HUES64 (cell line): ENCODE measurements around the gene C9orf57. TPM values are rescaled to one million over a fixed set of nuclear protein-coding genes. Genes with fewer than 3 reads are reported as not detected.
"Not testable (repeated sequence)": the region's sequence is repeated elsewhere in the genome, so short reads cannot be mapped to it uniquely, and the experiment has no call there.

Source experiments
- H3K27ac ChIP-seq: 2 replicates; pipeline ENCODE4 v1.7.0; 2013; ENCODE audit warnings: low read depth, low read length, inconsistent platforms
- H3K27me3 ChIP-seq: 2 replicates; pipeline ENCODE4 v1.6.1; 2013; ENCODE audit warnings: mild to moderate bottlenecking, low read length; ENCODE audit not compliant: insufficient read depth
- H3K36me3 ChIP-seq: 2 replicates; pipeline ENCODE4 v1.6.1; 2013; ENCODE audit warnings: mild to moderate bottlenecking, low read length; ENCODE audit not compliant: insufficient read depth
- H3K4me1 ChIP-seq: 2 replicates; pipeline ENCODE4 v1.6.1; 2013; ENCODE audit warnings: mild to moderate bottlenecking, low read length, moderate library complexity; ENCODE audit not compliant: insufficient read depth
- H3K4me3 ChIP-seq: 2 replicates; pipeline ENCODE4 v1.5.1; 2013; ENCODE audit warnings: mild to moderate bottlenecking, low read length, moderate library complexity
- H3K9ac ChIP-seq: 2 replicates; pipeline ENCODE4 v1.6.1; 2013; ENCODE audit warnings: mild to moderate bottlenecking, low read depth, low read length
- H3K9me3 ChIP-seq: 2 replicates; pipeline ENCODE4 v1.6.1; 2013; ENCODE audit warnings: low read depth, low read length; ENCODE audit not compliant: insufficient read depth
- whole genome bisulfite sequencing: fragments of 150-250, 120-280 bp; methylation state at CpG from one replicate; pipeline ENCODE4 v1.1.7; 2013; ENCODE audit warnings: missing lambda C conversion rate; 5-methylcytosine and 5-hydroxymethylcytosine counted together
- polyA plus RNA-seq, 2 experiments: library from polyadenylated mRNA; stranded (reverse); fragments of 50-300 nt; gene quantifications; one replicate each; pipeline ENCODE4 v1.2.3, GENCODE V29; 2013

The C9orf57 gene
- not detected for polyA plus RNA-seq (2013, experiment 1 of 2)
- not detected for polyA plus RNA-seq (2013, experiment 2 of 2)

GRCh38 chr9:72060513-72060912, at the start of gene C9orf57:
Gene C9orf57 (minus strand): TSS chr9:72060613. CDS start chr9:72059331, 1,282 bp downstream.
- no peaks in the 10 kb centered on the region for H3K27me3 ChIP-seq
- no peaks in the 10 kb centered on the region for H3K9me3 ChIP-seq
- H3K27ac ChIP-seq, result no peak within 1 kb of the TSS
- H3K36me3 ChIP-seq, result no peaks in the 10 kb centered on the region
- no peak within 1 kb of the TSS for H3K4me3 ChIP-seq
- 97% methylated on average over 4 of the region's 4 CpGs for WGBS
- H3K4me1 ChIP-seq, result no peaks in the 10 kb centered on the region
- no peak within 1 kb of the TSS for H3K9ac ChIP-seq

- no peaks in the 10 kb centered on the region for H3K9me3 ChIP-seq
- no peaks in the 10 kb centered on the region for H3K27me3 ChIP-seq
- no peaks in the 10 kb centered on the region for H3K4me1 ChIP-seq
- 95% methylated on average over 2 of the region's 2 CpGs for whole genome bisulfite sequencing
- H3K36me3 ChIP-seq, result no peaks in the 10 kb centered on the region
- H3K4me3 ChIP-seq, result no peak overlapping the region
- no peak overlapping the region for H3K27ac ChIP-seq
- no peak overlapping the region for H3K9ac ChIP-seq
Observed at GRCh38 chr9:72102520-72102919, 42.1 kb upstream of the C9orf57 start.

GRCh38 chr9:72095520-72095919, 35.1 kb upstream of the C9orf57 start:
- not testable (repeated sequence) for H3K4me3 ChIP-seq

GRCh38 chr9:72092820-72093219, 32.4 kb upstream of the C9orf57 start:
- H3K4me1 ChIP-seq, result no peaks in the 10 kb centered on the region
- H3K4me3 ChIP-seq, result no peak overlapping the region
- 91% methylated on average over 6 of the region's 6 CpGs for WGBS
- H3K27me3 ChIP-seq, result no peaks in the 10 kb centered on the region
- no peak overlapping the region for H3K27ac ChIP-seq
- peaks cover under 1% of the 10 kb centered on the region; the same call in 1 of the 2 replicates for H3K9me3 ChIP-seq
- H3K36me3 ChIP-seq, result no peaks in the 10 kb centered on the region
- H3K9ac ChIP-seq, result no peak overlapping the region

More at GRCh38 chr9:72095520-72095919, 35.1 kb upstream of the C9orf57 start:
- H3K4me1 ChIP-seq, H3K36me3 ChIP-seq, H3K27me3 ChIP-seq, H3K9ac ChIP-seq, H3K9me3 ChIP-seq, H3K27ac ChIP-seq: not testable (repeated sequence)
- WGBS, result 78% methylated on average over 3 of the region's 3 CpGs

- peaks cover 3% of the 10 kb centered on the region; the same call in 1 of the 2 replicates for H3K9me3 ChIP-seq
- WGBS, result 86% methylated on average over 1 of the region's 2 CpGs
- no peaks in the 10 kb centered on the region for H3K36me3 ChIP-seq
- H3K27ac ChIP-seq, result no peak overlapping the region
- H3K27me3 ChIP-seq, result no peaks in the 10 kb centered on the region
- H3K9ac ChIP-seq, result no peak overlapping the region
- no peaks in the 10 kb centered on the region for H3K4me1 ChIP-seq
- H3K4me3 ChIP-seq, result no peak overlapping the region
Observed at GRCh38 chr9:72089451-72090130, 29.2 kb upstream of the C9orf57 start.

- Histone ChIP-seq H3K4me3 (no peak overlapping the region), H3K36me3 (no peaks in the 10 kb centered on the region), H3K9ac (no peak overlapping the region), H3K9me3 (no peaks in the 10 kb centered on the region), H3K27ac (no peak overlapping the region), H3K4me1 (no peaks in the 10 kb centered on the region), H3K27me3 (no peaks in the 10 kb centered on the region)
- WGBS, result 86% methylated on average over 2 of the region's 2 CpGs
Observed at GRCh38 chr9:72082536-72082935, 22.1 kb upstream of the C9orf57 start.

GRCh38 chr9:72074666-72075065, 14.3 kb upstream of the C9orf57 start:
- not testable (repeated sequence) for H3K9me3 ChIP-seq, H3K4me3 ChIP-seq, H3K27me3 ChIP-seq, H3K4me1 ChIP-seq, H3K27ac ChIP-seq, H3K9ac ChIP-seq, H3K36me3 ChIP-seq
- WGBS, result 95% methylated on average over 2 of the region's 2 CpGs

GRCh38 chr9:72065076-72065475, 4.7 kb upstream of the C9orf57 start:
- H3K9me3 ChIP-seq, result no peaks in the 10 kb centered on the region
- WGBS, result 91% methylated on average over 7 of the region's 7 CpGs
- H3K4me3 ChIP-seq, result no peak overlapping the region

GRCh38 chr9:72052122-72052521, 8.3 kb downstream of the C9orf57 start:
- no peak overlapping the region for H3K9ac ChIP-seq
- H3K36me3 ChIP-seq, result no peaks in the 10 kb centered on the region
- no peak overlapping the region for H3K4me3 ChIP-seq
- H3K27ac ChIP-seq, result no peak overlapping the region
- H3K27me3 ChIP-seq, result no peaks in the 10 kb centered on the region
- H3K4me1 ChIP-seq, result no peaks in the 10 kb centered on the region
- 92% methylated on average over 3 of the region's 3 CpGs for WGBS
- H3K9me3 ChIP-seq, result no peaks in the 10 kb centered on the region

More at GRCh38 chr9:72065076-72065475, 4.7 kb upstream of the C9orf57 start:
- Histone ChIP-seq H3K9ac (no peak overlapping the region), H3K27me3 (no peaks in the 10 kb centered on the region), H3K36me3 (no peaks in the 10 kb centered on the region), H3K4me1 (no peaks in the 10 kb centered on the region), H3K27ac (no peak overlapping the region)

- Histone ChIP-seq H3K27ac (no peak overlapping the region), H3K9me3 (no peaks in the 10 kb centered on the region), H3K4me1 (no peaks in the 10 kb centered on the region), H3K4me3 (no peak overlapping the region), H3K9ac (no peak overlapping the region), H3K36me3 (no peaks in the 10 kb centered on the region), H3K27me3 (no peaks in the 10 kb centered on the region)
- WGBS, result 93% methylated on average over 10 of the region's 10 CpGs
Observed at GRCh38 chr9:72048850-72049249, 11.6 kb downstream of the C9orf57 start.

GRCh38 chr9:72046630-72047456, 13.6 kb downstream of the C9orf57 start:
- no peaks in the 10 kb centered on the region for H3K36me3 ChIP-seq
- H3K27ac ChIP-seq, result no peak overlapping the region
- no peaks in the 10 kb centered on the region for H3K9me3 ChIP-seq
- no peak overlapping the region for H3K4me3 ChIP-seq
- no peaks in the 10 kb centered on the region for H3K4me1 ChIP-seq
- no peak overlapping the region for H3K9ac ChIP-seq
- 96% methylated on average over 8 of the region's 8 CpGs for WGBS
- H3K27me3 ChIP-seq, result no peaks in the 10 kb centered on the region
